HG03457 (cell line): ENCODE results near the gene MPPED2.
A peak's percentile ranks its signal among the peaks of the same experiment; 100 is the strongest.

Experiments
- ATAC-seq: cut with Tn5 transposase; IDR thresholded peaks from one replicate; pipeline ENCODE4 v1.9.1; 2021; ENCODE audit warnings: moderate number of reproducible peaks; ENCODE audit not compliant: unreplicated experiment

Gene MPPED2, protein sequence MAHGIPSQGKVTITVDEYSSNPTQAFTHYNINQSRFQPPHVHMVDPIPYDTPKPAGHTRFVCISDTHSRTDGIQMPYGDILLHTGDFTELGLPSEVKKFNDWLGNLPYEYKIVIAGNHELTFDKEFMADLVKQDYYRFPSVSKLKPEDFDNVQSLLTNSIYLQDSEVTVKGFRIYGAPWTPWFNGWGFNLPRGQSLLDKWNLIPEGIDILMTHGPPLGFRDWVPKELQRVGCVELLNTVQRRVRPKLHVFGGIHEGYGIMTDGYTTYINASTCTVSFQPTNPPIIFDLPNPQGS

GRCh38 chr11:30586251-30587144, at the start of gene MPPED2:
MPPED2 (minus strand) TSS chr11:30586353; CDS start chr11:30580373, 5,980 bp downstream.
- peak; percentile 92 for ATAC-seq

DNA sequence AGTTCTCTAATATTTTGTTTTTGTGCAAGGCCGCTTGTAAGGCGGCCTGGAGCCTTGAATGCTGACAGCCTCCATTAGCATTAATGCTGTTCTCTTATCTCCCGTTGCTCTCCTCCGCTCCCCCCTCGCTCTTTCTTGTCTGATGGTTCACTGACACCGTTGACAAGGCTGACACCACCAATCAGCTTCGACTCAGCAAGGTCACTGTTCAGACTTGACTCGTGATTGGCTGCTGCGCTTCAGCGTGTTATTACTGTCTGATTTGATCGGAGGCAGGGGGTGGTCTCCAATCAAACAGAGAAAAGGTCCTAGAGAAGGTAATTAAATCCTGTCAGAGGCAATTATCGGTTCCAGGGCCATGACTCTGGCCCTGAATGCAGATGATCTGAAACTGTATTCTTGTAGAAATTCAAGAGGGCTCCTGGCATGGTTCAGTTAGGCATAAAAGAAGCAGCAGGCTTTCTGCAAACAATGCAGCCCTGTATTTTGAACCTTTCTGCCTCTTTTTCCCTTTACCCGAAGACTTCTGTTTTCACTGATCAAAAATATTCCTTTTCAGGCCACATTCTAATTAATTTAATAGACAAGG, 49.3 kb upstream of the MPPED2 start:
- no peak for ATAC-seq

DNA sequence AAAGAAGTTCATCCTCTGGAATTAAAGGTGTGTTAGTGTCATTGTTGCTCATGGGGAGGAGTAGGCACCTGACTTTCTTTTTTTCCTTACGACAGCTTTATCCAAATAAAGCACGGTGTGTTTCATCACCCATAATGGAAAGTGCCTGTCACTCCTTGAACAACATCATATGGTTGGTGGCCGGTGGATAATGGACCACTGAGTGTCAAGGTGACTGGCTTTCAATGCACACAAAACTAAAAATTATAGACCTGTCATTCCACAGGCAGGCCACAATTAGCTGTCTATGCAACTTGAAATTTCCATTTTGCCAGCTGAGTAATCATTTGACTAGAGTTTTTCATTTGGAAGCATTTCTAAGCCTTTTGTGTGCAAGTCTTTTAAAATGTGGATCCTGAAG, 45.0 kb upstream of the MPPED2 start:
- ATAC-seq: no peak

GRCh38 chr11:30619767-30620166, 33.6 kb upstream of the MPPED2 start:
- no peak for ATAC-seq

DNA sequence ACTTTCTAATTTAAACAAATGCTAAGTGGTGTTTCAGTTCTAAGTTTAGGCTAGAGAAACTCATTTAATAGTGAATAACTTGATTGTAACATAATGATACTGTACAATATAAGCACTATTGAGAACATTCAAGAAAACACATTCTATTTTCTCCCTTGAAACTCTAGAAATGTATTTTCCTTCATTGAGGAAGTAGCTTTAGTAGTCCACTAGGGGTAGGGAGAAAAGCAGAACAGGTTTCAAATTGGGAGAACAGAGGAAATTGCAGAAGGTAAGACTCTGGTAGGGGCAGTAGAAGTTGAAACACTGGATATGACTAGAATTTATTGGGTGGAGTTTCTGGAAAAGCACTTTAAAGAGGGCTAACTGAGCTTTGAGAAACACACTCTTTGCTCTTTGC, 31.6 kb upstream of the MPPED2 start:
- ATAC-seq: no peak

GRCh38 chr11:30610628-30611027, 24.5 kb upstream of the MPPED2 start:
- ATAC-seq: no peak

DNA sequence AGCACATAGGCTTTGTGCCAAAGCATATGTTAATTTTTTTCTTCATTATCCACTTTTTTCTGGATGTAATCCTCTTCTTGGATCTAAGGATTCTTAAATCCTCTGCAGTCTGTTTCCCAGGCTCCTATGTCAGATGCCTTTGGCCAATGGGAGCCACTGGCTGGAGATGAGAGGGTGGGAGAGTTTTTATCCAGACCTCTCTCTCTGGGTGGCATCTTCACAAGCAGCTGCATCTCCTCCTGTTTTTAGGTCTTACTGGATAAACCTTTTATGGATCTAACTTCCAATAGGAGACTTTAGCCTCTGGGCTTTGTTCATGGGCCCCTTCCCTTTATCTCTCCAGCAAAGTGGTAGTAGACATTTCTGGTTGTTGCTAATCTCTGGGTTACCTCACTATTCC, 22.4 kb upstream of the MPPED2 start:
- ATAC-seq: no peak

GRCh38 chr11:30605036-30605605, 19.0 kb upstream of the MPPED2 start:
- ATAC-seq: peak; percentile 82

- no peak for ATAC-seq
Measured at GRCh38 chr11:30603357-30603756, 17.2 kb upstream of the MPPED2 start.

DNA sequence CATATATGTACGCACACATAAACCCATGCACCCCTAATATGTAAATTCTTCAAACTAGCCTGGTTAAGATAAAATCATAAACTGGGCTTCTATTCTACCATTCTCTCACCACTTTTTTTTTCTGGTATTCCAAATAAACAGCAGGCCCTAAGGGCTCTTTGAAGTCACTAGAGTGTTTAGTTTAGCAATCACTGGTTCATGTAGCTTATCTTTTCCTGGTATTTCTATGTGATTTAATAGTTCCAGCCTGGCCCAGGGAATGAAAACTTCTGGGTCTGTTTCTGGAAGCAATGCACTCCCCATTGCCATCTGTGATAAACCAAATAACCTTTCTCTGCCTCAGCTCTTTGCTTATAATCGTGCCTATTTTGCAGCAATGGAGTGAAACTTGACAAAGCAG, 10.7 kb upstream of the MPPED2 start:
- no peak for ATAC-seq

DNA sequence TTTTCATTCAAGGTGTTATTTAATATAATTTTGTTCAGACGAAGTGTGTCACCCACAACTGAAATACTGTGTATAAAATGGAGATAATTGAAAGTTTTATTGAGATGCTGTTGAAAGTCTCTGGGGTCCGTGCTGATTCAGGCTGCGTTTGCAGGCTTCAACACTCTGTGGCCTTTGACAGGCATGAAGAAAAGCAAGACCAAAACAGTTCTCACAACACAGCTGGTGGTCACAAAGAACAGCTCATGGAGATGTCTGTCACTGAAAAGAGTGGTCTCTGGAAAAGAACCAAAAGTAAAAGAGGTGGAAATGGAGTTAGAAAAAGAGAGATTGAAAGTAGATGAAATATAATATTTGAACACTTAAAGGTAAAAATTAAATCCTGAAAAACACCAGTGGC, 9.8 kb upstream of the MPPED2 start:
- ATAC-seq: no peak

GRCh38 chr11:30594646-30595411, 8.7 kb upstream of the MPPED2 start:
- ATAC-seq: no peak

- no peak for ATAC-seq
Measured at GRCh38 chr11:30587269-30587812, 1.2 kb upstream of the MPPED2 start.

DNA sequence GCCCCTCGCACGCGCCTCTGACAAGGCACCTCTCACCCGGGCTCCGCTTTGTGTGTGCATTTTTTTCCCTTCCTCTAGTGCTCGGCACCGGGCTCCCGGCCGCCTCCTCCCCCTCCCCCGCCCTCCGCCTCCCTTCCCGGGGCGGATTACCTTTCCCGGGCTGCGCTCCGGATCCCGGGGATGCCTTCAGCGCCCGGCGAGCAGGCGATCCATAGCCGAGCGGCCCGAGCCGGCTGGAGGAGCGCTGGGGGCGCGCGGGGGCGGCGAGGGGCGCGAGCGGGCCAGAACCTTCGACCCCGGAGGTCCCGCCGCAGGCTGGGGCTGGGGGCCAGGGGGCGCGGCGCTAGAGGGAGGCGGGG, 282 bp downstream of the MPPED2 start:
- ATAC-seq: peak; percentile 26

GRCh38 chr11:30585125-30585891, 845 bp downstream of the MPPED2 start:
- no peak for ATAC-seq

DNA sequence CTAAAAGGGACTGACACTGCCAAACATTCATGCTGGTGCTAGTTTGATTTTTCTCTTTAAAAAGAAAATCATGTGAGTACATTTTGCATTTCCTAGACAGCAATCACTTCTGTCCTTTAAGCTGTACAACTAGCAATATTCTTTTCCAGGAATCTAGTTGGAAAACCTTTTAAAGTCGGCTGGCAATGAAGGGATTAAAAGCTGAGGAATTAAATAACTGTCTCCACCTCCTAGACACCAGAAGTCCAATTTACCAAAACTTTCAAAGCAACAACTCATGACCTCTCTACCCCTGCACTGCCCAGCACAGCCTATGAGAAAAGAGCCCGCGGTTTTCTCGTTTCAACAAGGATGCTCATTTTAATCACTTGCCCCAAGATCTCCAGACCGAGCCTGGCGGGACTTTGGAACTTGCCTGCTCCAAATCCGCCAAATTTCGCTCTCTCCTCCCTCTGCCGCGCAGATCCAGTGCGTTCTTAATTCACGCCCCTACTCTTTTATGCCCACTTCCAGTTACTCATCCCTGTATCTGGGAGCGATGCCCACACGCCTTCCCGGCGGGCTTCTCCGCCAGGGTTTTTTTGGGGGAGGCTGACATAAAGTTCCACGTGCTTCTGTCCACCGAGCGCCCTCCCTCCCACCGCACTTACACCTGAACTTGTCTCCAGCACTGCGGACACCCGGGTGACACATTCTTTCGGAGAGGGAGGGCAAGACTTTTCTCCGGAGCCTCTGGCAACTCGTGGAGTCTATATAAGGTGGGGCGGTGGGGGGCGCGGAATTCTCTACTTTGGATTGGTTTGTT, 2.5 kb downstream of the MPPED2 start:
- ATAC-seq: no peak

GRCh38 chr11:30582726-30583125, 3.4 kb downstream of the MPPED2 start:
- ATAC-seq: no peak

GRCh38 chr11:30581675-30582074, 4.5 kb downstream of the MPPED2 start:
- ATAC-seq: no peak

DNA sequence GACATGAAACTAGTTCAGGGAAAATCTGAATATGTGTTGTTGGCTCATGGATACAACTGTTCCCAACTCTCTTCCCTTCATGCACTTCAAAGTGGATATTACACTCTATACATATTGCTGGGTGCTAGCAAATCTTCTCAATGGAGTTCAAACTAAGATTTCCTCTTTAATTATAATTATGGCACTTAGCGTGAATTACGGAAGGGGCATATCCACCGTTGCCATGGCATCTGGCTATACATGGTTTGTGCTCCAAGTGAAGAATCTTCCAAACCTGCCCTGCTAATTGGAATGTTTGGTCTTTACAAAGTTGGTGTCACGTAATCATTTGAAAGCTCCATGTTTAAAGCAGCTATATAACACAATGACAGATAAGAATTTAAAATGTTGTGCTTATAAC, 5.6 kb downstream of the MPPED2 start:
- ATAC-seq: no peak
